Endothelial cell of umbilical vein (primary cell): Measurements from ENCODE around the gene MPDU1.

Experiments
- EZH2 ChIP-seq: IDR thresholded peaks from 2 replicates; pipeline ENCODE4 v1.6.1; 2012; ENCODE audit warnings: borderline replicate concordance, low read depth, mild to moderate bottlenecking, moderate library complexity, low read length, inconsistent platforms; ENCODE audit not compliant: severe bottlenecking
- GATA2 ChIP-seq: IDR thresholded peaks from 2 replicates; pipeline ENCODE4 v1.7.0; 2011; ENCODE audit warnings: low read depth, mild to moderate bottlenecking, moderate library complexity, mixed read lengths, low read length; ENCODE audit not compliant: insufficient read length, insufficient read depth
- MAX ChIP-seq: IDR thresholded peaks from 2 replicates; pipeline ENCODE4 v1.6.1; 2011; ENCODE audit not compliant: insufficient read depth, insufficient read length
- POLR2A ChIP-seq: IDR thresholded peaks from 2 replicates; pipeline ENCODE4 v1.6.1; 2012; ENCODE audit warnings: low read depth, mild to moderate bottlenecking, control low read depth, low read length
- POLR2AphosphoS5 ChIP-seq: IDR thresholded peaks from 2 replicates; pipeline ENCODE4 v1.6.1; 2012; ENCODE audit warnings: low read depth, mild to moderate bottlenecking, control low read depth, low read length, moderate library complexity; ENCODE audit not compliant: insufficient read depth
- TF ChIP-seq, protein P1 (sequence below), 2 donors: IDR thresholded peaks; 1 replicate in 1 of 2; 2 replicates in 1 of 2; pipeline ENCODE4 v1.5.1; 2011; ENCODE audit warnings: low read length in 2 of 2, mild to moderate bottlenecking in 2 of 2, moderate library complexity in 2 of 2, control low read depth in 1 of 2, inconsistent platforms in 1 of 2, low read depth in 1 of 2; ENCODE audit not compliant: insufficient read depth in 1 of 2; ENCODE audit errors: extremely low read depth in 1 of 2

DNA sequence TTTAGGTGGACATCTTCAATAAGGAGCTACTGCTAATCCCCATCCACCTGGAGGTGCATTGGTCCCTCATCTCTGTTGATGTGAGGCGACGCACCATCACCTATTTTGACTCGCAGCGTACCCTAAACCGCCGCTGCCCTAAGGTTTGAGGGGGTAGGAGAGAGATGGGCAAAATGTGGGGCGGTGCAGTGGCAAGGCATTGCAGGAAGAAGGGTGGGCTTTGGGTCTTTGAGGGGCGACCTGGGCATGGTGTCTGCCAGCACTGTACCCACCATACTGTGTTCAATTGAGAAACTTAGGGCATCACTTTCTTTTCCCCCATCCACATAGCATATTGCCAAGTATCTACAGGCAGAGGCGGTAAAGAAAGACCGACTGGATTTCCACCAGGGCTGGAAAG is 13.3 kb upstream of the MPDU1 start:
- TF ChIP-seq POLR2AphosphoS5: no peak
- TF ChIP-seq EZH2: no peak
- no peak for TF ChIP-seq GATA2
- TF ChIP-seq, protein P1, sequence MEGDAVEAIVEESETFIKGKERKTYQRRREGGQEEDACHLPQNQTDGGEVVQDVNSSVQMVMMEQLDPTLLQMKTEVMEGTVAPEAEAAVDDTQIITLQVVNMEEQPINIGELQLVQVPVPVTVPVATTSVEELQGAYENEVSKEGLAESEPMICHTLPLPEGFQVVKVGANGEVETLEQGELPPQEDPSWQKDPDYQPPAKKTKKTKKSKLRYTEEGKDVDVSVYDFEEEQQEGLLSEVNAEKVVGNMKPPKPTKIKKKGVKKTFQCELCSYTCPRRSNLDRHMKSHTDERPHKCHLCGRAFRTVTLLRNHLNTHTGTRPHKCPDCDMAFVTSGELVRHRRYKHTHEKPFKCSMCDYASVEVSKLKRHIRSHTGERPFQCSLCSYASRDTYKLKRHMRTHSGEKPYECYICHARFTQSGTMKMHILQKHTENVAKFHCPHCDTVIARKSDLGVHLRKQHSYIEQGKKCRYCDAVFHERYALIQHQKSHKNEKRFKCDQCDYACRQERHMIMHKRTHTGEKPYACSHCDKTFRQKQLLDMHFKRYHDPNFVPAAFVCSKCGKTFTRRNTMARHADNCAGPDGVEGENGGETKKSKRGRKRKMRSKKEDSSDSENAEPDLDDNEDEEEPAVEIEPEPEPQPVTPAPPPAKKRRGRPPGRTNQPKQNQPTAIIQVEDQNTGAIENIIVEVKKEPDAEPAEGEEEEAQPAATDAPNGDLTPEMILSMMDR (IDR thresholded peaks at IDR 0.05; ENCODE audit: extremely low read depth in 1 of 2, insufficient read depth in 1 of 2, low read depth in 1 of 2, low read length in 2 of 2): no peak
- no peak for TF ChIP-seq POLR2A
- TF ChIP-seq MAX: no peak
